GM21619 (cell line): ENCODE measurements around the gene RGS6.

Experiments
- ATAC-seq: cut with Tn5 transposase; IDR thresholded peaks from one replicate; pipeline ENCODE4 v1.9.1; 2021; ENCODE audit not compliant: unreplicated experiment

RGS6 gene

DNA sequence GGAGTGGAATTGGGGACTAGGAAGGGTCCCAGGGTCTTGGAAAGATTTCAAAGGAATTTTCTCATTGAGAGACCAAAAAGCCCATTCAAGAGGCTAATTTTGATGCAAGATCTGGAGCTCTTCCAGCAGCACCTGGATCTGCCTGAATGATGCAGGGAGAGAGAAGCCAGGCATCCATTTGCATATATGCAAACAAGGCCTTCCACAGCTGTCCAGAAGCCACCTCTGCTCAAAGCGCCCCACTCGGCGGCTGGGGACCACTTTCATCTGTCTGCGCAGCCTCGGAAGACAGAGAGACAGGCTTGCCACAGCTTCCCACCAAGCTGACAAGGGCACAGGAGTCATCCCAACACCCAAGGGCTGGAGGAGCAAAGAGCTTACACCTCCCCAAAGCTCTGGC lies 666.1 kb downstream of the RGS6 start:
- no peak for ATAC-seq

DNA sequence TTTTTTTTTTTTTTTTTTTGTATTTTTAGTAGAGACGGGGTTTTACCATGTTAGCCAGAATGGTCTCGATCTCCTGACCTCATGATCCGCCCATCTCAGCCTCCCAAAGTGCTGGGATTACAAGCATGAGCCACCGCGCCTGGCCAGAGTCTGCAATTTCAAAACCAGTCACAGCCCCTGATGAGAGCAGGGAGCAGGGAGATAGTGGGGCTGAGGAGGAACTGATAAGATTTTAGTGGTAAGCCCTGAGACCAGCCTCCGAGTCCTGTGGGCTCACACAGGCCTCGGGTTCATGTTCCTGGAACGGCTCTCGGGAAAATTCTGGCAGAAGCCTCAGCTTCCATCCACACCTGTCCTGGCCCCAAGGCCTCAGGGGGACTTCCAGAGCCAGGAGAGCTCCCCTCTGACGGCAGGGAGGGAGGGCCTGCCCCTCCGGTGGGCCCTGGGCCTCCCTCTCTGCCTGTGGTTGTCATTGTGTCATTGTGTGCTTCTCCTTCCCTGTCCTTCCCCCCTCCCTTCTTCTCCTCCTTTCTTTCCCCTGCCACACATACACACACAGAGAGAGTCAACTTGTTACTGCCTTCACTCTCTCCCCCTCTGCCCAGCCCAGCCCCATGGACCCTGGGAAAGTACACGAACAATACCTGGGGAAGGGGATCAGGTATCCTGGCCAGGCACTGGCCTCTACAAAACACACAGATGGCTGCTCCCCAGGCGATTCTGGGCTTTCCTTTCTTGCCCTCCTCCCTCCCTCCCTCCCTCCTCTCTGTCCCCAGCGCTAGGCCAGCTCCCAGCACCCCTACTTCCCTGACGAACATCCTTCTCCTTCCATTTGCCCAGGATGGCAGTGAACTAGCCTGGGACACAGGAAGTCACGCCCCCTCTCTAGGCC lies 667.6 kb downstream of the RGS6 start:
- no peak for ATAC-seq

DNA sequence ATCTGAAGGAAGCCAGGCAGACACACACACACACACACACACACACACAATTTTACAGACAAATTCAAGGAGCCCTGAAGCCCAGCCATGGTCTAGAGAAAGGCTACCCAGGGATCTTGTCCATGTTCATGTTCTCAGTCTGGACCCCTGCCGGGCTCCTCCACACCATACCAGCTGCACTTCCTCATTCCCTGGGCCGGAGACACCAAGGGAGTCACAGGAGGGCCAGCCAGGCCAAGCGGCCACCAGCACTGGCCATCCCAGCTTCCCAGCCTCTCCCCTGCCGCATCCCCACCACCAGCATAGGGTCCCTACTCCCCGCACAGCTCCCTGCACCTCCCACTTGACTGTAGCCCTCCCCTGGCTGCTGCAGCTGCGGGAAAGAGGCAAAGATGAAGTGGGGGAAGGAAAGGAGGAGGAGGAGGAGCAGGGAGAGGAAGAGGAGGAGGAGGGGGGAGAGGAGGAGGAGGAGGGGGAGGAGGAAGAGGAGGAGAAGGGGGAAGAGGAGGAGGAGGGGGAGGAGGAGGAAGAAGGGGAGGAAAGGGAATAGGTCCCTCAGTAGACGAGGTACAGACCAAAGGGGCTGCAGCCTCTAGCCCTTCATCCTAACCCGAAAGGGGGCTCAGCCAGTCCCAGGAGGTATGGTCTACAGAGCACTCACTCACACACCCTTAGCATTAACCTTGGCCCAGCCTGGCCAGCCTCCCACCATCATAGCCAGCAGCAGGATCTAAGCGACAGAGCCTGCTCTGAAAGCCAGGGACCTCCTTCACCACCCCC lies 668.5 kb downstream of the RGS6 start:
- no peak for ATAC-seq

DNA sequence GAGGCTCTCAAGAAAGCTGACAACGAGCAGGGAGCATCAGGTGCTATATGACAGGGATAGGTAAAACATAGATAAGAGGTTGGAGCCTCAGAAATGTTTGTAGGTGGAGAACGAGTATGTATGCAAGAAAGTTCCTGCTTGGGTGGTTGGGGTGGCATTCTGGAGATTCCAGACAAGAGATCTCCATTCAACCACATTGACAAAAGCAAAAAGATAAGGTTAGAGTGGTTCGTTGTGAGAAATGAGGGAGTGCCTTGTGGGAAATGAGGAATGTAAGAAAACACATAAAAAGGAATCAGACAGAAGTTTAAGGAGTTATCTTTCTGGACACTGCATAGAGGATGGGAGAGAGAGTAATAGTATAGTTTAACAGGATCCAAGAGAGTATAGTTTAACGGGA lies 671.4 kb downstream of the RGS6 start:
- ATAC-seq, result no peak

DNA sequence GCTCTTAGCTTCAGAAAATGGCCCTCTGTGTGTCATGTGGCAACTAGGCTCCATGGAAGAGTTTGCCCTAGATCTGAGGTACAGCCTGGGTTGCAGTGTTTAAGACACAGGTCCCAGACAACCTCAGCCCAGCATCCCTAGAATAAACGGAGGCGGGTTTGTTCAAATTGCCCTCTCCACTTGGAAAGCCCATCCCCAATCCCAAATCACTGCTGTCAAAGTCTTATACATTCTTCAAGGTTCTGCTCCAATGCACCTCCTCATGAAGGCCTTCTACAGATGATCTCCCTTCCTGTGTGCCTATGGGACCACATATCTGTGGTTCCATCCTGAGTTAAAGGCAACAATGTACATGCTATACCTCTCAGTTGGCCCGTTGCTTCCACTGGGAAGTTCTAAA lies 671.9 kb downstream of the RGS6 start:
- no peak for ATAC-seq

DNA sequence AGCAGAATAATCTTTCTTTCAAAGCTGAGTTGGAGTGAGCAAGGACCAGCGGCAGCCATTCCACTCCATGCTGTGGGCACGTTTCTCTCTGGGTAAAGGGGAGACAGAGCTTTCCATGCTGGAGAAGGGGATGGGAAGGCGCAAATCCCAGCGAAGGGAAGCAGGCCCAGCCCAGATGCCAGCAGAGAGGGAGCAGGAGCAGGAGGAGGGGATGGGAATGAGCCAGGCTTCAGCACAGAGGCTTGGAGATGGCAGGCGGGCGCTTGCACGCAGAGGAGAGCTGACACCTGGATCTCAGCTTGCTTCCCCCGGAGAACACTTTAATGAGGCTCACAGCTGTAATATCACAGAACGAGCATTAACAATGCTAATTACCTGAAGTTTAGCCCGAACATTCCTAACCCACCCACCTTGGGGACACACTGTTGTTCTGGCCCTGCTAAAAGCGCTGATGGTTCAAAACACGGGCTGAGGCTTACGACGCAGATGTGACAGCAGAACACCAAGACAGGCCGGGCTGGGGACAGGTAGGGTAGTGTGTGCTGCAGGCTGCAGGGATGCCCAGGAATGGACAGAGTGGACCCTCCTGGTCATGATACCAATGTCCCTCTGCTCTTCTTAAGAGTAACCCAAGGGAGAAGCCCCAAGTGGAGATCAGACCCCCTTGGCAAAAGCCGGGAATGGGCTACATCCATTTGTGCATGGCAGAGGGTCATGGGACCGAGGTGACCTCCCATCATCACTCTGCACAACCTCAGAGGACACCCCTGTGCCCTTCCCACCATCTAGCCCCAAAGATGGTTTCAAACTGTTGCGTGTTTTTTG lies 673.1 kb downstream of the RGS6 start:
- no peak for ATAC-seq

DNA sequence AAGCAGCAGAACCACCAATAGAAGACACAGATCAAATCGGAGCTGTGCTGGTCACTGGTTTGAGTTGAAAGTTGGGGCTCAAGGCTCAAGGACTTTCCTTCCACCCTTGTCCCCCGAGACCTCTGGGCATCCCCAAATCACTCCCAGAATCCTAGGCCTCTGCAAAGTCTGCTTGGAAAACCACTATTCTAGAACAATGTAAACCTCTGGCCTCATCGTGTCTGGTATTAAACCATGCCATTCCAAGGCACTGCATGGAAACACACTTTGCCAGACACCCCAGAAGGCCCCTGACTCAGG lies 673.6 kb downstream of the RGS6 start:
- no peak for ATAC-seq

DNA sequence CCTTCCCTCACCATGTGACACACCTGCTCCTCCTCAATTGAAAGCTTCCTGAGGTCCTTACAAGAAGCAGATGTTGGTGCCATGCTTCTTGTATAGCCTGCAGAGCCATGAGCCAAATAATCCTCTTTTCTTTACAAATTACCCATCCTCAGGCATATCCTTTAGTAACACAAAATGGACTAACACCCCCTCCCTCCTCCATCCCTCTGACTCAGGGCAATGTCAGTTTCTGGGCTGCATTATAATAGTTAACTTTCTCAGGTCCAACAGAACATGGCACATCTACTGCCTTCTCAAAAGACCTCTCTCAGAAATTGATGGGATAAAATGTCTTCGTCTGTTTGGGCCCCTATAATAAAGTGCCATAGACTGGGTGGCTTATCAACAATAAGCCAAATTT lies 674.6 kb downstream of the RGS6 start:
- ATAC-seq, result no peak

DNA sequence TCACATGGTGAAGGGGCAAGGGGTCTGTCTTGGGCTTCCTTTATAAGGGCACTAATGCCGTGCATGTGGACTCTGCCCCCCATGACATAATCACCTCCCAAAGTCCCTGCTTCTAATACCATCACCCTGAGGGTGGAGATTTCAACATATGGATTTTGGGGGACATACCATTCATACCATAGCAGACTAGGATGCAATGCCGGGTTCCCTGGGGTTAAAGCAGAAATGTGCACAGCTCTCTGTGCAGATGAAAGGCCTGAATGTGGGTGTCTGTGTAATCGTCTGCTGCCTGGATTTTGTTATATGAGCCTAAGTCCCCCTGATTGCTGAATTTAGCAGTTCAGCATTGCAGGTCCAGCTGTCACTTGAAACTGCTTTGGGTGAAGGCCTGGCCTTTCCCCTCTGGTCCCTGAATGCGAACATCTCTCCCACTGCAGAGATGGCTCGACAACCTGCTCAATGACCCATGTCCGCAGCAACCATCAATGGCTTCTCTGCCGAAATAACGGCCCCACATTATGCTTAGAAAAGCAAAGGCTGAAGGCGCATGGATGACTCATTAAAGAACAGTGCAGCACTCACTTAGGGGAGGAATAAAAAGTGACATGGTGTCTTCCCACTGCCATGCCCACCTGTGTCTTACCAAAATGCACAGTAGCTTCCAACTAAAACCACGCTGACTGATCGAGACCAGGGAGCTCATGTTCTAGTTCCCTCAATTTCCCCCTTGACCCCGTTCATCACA lies 675.3 kb downstream of the RGS6 start:
- ATAC-seq, result no peak

DNA sequence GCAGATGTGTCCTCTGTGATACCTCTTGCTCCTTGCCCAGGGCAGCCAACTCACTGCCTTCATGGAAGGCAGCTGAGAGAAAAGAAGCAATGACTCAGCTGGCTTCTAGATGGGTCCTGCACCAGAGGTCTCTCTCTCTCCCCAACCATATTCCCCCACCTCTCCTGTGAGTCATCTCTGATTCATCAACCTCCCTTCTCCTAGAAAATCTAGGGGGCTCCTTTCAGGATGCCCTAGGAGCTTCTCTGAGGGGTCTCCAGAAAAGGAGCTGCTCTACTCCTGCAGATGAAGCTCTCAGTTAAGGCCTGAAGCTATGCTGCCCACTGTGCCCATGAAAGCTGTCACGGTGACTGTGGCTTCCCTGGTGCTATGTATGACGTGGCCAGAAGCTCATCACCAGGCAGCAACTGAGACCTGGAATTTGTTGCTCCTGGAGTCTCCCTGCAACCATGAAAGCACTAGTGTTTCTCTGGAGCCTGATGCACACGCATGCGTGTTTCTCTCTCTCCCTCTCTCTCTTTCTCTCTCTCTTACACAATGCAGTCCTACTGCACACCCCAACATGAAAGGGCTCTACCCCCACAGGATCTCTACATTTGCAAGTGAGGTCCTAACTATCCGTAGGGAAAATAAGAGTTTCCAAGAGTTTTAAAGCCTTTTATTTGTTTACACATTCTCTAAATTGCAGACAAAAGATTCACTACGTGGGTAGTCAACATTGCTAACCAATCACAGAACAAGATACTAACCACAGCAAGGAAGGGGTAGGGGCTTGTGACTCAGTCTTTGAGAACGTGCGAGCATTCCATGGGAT lies 676.4 kb downstream of the RGS6 start:
- ATAC-seq, result no peak

DNA sequence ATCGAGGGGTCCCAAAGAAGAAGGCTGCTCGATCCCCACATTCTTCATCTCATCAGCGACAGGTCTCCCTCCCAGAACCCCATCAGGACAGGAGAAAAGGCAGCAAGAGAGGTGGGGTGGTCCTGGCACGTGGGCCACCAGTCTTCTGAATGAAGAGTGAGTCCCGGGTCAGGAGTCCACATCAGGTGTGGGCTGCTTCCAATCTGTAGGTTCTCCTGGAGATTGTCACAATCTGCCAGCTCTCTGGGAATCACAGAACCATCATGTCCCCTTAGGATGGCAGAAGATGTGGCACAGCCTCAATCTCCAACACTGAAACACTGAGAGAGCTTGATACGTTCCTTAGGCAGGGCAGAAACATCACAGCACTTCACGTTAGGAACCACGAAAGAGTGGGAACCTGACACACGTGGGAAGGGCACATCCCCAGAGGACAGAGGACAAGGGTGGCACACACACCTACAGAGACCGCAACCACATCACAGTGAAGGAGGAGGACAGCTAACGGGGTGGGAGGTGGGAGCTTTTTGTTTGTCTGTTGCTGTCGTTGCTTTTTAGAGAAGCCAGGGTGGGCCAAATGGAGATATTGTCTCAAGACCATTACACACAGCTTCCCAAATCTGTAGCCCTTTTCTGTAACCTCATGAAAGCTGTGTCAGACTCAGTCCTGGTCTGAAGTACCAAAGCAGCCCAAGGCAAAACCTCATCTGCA lies 677.1 kb downstream of the RGS6 start:
- no peak for ATAC-seq

DNA sequence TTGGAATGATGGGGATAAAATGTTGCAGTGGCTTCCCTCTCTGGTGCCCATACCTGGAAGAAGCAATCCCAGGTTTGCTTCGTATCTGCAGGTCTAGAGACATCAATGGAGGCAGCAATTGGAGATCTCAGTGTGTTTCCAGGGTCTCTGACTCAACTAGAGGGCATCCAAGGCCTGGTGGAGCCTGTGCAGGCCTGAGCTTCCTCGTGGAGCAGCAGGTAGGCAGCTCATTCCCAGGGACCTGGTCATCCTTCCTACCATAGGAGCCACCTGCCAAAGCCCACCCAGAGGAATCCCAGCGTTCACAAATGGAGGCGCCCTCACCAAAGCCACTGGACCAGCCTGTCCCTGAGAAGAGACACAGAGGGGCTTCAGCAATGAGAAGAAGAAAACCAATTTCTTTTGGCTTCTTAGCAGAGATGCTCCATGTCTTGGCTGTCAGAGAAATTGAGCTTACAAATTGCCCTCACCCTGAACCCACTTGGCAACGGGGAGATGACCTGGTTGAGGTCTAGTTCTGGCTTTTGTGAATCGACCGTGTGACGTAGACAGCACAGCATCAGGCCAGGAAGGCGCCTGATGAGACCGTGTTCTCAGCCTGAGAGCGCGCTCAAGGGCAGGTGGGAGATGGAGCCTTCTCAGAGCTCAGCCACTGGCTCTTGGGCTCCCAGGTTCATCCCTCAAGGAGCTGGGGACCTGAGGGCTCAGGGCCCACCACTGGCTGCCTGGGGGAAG lies 678.0 kb downstream of the RGS6 start:
- ATAC-seq, result no peak

DNA sequence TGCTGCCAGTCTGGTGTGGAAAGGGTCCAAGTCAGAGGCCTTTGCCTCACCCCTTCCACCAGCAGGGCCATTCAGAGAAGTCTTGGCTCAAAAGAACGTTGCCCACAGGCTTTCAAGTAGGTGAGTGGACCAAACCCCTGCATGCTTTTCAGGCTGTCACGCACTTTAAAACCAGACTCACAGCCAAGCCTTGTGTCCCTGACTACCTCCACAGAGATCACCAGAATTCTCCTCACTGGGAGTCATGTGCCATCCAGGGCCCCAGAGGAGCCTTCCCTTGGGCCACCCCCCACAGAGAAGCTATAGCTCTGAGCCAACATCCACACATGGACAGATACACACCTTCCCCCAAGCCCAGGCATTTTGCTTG lies 678.6 kb downstream of the RGS6 start:
- ATAC-seq, result no peak

DNA sequence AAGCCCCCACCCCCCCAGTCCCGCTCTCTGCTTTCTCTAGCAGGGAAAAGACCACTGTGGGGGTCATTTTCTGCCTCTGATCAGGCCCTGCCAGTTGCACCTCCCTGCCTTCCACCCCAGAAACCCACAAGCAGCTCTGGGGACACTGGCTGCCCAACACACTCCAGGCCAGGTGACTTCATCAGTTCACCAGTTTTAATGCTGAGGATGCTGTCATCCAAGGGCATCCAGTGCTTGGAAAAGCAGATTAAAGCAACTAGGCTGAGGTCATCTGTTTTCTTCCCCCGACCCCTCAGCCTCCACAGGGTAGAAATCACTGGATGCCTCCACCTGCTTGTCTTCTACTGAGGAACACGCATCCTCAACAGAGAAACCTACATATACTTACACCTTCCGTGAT lies 679.3 kb downstream of the RGS6 start:
- no peak for ATAC-seq

DNA sequence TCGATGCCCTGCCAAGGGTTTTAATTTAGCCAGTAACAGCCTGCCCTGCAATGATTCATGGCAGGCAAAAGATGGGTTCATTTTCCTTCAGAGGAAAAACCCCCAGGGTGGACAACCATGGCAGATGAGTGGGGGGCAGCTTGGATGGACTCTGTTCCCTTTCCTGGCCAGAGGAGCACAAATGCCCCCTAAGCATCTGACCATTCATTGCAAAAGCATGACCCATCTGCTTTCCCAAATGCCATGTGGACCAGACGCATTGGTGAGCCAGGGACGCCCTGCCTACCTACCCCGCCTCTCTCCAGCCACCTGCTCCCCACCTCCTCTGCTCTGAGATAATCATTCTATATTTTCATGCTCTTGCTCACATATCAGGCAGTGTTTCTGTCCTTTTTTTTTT lies 679.8 kb downstream of the RGS6 start:
- ATAC-seq, result no peak

DNA sequence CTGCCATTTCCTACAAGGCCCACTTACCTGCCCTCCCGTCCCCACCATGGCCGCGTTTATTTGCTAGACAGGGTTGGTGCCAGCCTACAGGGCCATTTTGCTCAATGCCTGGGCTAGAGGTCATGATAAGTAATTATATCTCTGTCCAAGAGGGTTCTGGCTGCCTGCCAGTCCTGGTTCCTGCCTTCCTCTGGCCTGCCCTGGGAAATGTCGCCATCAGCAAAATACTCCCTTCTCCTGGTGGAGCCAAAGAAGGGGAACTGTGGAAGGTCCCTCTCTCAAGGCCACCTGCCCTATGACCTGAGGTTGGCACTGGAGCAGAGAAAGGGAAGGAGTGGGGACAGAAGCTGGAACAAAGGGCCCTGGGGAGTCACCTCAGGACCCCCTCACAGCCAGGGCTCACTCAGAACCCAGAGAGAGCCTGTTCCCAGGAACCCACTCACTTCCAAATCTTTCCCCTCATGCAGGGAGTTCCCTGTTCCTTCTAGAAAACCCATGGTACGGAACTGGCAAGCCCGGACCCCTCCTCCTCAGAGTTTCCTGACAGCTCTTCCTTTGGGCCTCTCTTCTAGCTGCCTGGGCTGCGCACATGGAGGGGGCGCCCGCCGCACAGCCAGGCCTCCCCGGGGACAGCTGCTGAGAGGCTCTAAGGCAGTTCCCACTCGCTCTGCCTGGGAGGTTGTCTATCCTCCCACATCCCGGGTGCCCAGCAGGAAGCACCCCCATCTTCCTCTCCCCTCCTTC lies 681.2 kb downstream of the RGS6 start:
- no peak for ATAC-seq

DNA sequence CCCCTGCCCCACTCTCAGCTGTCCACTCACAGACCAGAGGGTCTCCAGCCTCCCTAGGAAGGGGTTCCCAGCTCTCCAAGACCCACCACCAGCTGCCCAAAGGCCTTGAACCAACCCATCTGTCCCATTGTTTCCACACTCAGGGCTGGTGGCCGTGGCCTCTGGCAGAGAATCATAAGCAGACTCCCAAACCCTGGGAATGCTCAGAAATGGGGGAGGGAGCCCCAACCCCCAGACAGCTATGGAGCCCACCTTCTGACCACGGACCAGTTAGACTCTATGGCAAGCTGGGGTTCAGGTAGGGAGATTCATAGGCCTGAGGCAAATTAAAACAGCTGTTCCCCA lies 681.7 kb downstream of the RGS6 start:
- no peak for ATAC-seq

DNA sequence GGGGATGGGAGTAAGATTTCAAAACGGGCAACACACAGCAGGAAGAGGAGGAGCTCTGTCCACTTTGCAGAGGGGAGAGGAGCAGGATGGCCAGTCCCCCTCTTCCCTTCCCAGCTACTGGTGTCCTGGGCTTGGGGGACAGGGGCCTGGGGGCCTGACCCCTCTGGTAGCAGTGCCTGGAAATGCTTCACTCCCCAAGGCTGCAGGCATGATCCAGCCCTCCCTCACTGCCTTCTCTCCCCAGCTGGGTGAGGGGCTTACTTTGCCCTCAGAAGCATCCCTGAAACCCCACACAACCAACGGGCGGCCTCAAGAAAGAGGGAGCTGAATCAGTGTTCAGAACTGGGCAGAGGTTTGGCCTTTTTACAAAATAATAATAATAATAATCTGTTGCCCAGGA lies 682.1 kb downstream of the RGS6 start:
- ATAC-seq, result no peak
